HG03520 (cell line): ENCODE data around the gene GRIK1.

Experiments
- ATAC-seq: cut with Tn5 transposase; IDR thresholded peaks from one replicate; pipeline ENCODE4 v1.9.1; 2021; ENCODE audit warnings: mild to moderate bottlenecking, moderate library complexity; ENCODE audit not compliant: unreplicated experiment

Gene GRIK1

GRCh38 chr21:29834617-29835016 lies 105.2 kb downstream of the GRIK1 start:
- ATAC-seq, result no peak

- no peak for ATAC-seq
Measured at GRCh38 chr21:29832217-29832616, 107.6 kb downstream of the GRIK1 start.

- ATAC-seq, result no peak
Measured at GRCh38 chr21:29829564-29830275, 110.1 kb downstream of the GRIK1 start.

GRCh38 chr21:29827647-29828046 lies 112.1 kb downstream of the GRIK1 start:
- no peak for ATAC-seq

- no peak for ATAC-seq
Measured at GRCh38 chr21:29827236-29827635, 112.6 kb downstream of the GRIK1 start.

- no peak for ATAC-seq
Measured at GRCh38 chr21:29826386-29826785, 113.4 kb downstream of the GRIK1 start.

GRCh38 chr21:29825936-29826335 lies 113.9 kb downstream of the GRIK1 start:
- ATAC-seq, result no peak

GRCh38 chr21:29825345-29825744 lies 114.5 kb downstream of the GRIK1 start:
- no peak for ATAC-seq

- no peak for ATAC-seq
Measured at GRCh38 chr21:29822064-29822463, 117.7 kb downstream of the GRIK1 start.

GRCh38 chr21:29821230-29821629 lies 118.6 kb downstream of the GRIK1 start:
- ATAC-seq, result no peak

- ATAC-seq, result no peak
Measured at GRCh38 chr21:29819675-29820326, 120.0 kb downstream of the GRIK1 start.

GRCh38 chr21:29818383-29818921 lies 121.3 kb downstream of the GRIK1 start:
- ATAC-seq, result no peak

GRCh38 chr21:29817450-29817849 lies 122.3 kb downstream of the GRIK1 start:
- no peak for ATAC-seq

GRCh38 chr21:29812947-29813346 lies 126.8 kb downstream of the GRIK1 start:
- ATAC-seq, result no peak

GRCh38 chr21:29810871-29811270 lies 128.9 kb downstream of the GRIK1 start:
- no peak for ATAC-seq

- no peak for ATAC-seq
Measured at GRCh38 chr21:29808153-29808552, 131.6 kb downstream of the GRIK1 start.

- ATAC-seq, result no peak
Measured at GRCh38 chr21:29805105-29805504, 134.7 kb downstream of the GRIK1 start.

GRCh38 chr21:29803191-29803590 lies 136.6 kb downstream of the GRIK1 start:
- no peak for ATAC-seq

- ATAC-seq, result no peak
Measured at GRCh38 chr21:29801122-29801521, 138.7 kb downstream of the GRIK1 start.

- no peak for ATAC-seq
Measured at GRCh38 chr21:29800056-29800455, 139.7 kb downstream of the GRIK1 start.

- ATAC-seq, result no peak
Measured at GRCh38 chr21:29798840-29799239, 141.0 kb downstream of the GRIK1 start.

- ATAC-seq, result no peak
Measured at GRCh38 chr21:29797155-29797554, 142.6 kb downstream of the GRIK1 start.
